NCI-H2029 treated with DMSO at 0.1 percent for 48 hours (cell line): ENCODE results near the gene DBH.
"Not testable (repeated sequence)": the region's sequence is repeated elsewhere in the genome, so short reads cannot be mapped to it uniquely, and the experiment has no call there.

Experiments used
- DNase-seq: peaks from one replicate; lab custom pipeline; 2025; lab: John Stamatoyannopoulos, UW

DBH gene

DNA sequence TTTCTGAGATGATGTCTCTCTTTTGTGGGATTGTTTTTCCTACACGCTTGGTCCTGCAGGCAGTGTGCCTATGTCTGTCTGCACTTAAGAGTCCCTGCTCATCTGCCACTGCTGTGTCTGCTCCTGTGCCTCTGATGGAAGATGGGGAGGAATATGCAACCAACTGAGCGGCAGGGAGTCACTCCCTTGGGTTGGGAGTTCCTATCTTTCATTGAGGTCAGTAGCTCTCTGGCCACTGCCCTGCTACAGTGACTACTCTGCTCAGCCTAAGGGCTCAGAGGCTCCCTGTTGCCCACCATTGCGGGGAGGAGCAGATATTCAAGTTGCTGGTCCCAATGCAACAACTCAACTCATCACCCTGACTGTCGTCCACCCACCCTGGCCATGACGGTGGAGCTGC lies 13.6 kb upstream of the DBH start:
- no peak for DNase-seq

DNA sequence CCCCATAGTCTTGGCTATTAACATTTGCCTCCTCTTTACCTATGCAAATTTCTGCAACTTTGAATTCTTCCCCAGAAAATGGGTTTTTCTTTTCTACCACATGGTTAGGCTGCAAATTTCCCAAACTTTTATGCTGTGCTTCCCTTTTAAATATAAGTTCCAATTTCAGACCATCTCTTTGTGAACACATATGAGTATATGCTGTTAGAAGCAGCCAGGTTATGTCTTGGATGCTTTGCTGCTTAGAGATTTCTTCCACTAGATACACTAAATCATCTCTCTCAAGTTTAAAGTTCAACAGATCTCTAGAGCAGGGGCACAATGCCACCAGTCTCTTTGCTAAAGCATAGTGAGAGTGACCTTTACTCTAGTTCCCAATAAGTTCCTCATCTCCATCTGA lies 10.2 kb upstream of the DBH start:
- DNase-seq = not testable (repeated sequence)

DNA sequence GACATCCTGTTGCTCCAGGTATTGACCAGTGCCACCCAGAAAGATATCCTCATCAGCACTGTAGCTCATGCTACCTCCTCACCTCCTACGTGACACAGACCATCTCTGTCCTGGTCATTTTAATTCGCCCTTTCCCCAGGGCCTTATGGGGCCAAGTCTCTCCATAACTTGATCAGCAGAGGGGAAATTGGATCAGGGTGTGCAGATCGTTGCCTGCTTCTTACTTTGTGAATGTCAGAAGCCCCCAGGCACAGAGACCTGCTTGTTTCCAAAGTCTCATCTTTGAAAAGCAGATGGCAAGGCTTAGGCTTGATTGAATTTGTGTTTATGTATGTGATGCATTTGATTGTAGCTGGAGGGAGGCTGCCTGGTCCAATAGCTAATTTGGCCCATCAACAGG lies 8.8 kb upstream of the DBH start:
- DNase-seq = no peak

DNA sequence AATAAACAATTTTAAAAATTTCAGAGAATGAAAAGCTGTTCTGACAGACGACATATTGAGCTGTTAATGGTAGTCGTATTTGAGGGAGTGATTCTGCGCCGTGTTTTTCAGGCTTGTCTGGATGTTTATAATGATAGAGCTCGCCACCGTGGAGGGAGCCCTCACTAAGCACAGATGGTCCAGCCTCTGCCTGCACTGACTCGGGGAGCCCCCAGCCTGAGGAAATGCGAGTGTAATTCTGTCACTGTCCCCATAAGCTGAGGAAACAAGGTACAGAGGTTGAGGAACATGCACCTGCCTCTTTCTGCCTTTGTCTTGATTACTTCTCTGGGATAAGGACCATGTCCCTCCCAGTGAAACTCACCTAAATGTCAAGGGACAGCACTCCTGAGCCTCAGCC lies 7.4 kb upstream of the DBH start:
- DNase-seq = no peak

DNA sequence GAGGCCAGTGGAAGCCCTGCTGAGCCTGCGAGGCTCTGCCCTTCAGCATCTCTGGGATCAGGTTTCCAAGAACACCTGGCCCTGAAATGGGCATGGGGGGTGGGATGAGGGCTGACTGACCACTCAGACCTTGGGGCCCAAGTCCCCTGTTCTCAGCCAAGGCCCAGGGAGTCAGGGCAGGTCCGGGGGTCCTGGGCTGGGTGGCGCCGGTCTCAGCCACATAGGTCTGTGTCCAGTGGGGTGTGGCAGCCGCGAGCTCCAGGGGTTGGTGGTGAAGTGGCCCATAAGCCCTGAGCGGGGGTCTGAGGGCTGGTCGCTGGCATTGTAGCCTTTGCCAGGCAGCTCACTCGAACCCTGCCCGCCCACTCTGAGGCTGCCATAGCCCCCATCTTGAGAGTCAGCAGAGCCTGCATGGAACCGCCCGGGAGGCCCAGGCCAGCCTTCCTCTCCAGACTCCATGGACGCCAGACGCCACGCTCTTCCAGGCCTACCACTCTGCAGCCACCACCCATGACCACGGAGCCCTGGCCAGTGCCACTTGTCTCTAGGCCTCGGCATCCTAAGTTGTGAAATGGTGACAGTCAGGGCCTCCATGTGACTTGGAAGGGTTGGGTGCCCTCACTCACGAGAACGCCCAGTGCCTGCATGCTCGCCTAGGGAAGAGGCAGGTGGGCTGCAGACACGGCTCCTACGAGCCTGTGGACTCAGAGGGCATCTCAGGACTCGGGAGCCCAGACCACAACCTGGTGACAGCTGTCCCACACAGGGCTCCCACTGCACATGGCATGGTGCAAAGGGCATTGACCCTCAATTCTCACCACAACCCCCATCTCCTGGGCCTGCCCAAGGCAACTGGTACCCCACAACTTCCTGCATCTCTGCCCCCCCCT lies 6.7 kb upstream of the DBH start:
- no peak for DNase-seq

DNA sequence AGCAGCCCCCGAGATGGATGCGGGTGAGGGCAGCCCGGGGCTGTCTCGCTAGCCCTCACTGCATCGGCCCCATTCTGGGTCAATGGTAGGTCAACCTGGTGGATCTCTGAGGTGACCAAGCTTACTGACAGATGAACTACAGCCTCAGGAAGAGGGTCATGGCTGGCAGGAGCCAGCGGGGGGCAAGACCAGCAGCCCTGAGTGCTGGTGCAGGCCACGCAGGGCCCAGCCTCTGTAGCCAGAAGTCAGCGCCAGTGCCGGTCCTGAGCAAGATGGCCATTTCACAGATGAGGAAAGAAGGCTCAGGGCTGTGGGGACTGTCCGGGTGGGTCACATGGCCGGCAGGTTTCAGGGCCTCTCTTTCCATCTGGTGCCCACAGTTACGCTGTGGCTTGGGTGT lies 5.1 kb upstream of the DBH start:
- no peak for DNase-seq

DNA sequence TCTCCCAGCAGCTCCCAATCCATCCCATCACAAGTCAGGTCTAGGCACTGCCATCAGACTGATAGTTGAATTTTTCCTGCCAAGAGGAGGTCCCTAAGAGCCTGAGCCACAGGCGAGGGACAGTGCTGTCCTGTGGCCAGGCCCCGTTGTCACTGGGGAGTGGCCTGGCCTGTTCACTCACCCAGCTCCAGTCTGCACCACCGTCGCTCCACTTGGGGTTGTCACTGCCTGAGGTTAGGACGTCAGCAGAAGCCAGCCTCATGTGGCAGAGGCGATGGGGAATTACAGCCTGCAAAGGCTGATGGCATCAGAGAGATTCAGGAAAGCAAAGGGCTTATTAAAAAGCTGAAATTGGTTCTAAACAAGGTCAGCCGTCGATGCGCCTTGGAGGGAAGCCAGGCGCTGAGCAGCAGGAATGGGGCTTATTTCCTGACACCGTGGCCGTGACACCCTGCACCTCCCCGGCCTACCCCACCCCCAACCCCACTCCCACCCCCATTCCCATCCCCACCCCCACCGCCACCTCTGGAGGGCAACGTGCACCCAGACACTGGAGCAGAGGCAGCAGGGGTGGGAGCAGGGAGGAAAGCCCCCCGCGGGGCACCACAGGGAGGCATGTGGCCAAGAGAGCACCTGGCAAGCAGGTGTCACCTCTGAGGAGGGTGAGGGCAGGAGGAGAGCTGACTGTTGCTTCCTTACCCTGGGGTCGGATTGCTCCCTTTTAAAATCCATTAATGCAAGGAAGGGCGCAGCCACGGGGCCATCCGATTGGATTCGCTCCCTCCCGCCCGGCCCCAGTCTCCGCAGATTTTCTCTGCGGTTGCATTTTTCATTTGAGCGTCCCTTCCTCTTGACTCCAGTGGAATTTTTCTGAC lies 3.1 kb upstream of the DBH start:
- DNase-seq = peak; percentile 36

DNA sequence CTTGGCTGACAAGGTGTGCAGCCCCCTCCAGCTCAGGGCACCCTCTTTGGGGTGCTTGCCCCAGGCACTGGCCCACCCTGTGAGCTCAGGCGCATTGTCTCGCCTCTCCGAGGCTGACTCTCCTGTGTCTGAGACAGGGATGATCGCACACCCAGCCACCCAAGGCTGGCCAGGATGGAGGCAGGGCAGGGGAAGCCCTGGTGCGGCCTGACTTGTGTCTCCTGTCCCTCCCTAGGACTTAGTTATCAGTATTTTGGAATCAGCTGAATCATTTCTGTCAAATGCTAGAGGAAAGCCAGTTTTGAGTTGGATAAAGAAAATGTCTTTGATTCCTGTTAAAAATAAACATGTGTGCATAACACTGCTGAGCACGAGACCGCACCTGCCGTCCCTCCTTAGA lies 2.5 kb upstream of the DBH start:
- DNase-seq = peak; percentile 59

DNA sequence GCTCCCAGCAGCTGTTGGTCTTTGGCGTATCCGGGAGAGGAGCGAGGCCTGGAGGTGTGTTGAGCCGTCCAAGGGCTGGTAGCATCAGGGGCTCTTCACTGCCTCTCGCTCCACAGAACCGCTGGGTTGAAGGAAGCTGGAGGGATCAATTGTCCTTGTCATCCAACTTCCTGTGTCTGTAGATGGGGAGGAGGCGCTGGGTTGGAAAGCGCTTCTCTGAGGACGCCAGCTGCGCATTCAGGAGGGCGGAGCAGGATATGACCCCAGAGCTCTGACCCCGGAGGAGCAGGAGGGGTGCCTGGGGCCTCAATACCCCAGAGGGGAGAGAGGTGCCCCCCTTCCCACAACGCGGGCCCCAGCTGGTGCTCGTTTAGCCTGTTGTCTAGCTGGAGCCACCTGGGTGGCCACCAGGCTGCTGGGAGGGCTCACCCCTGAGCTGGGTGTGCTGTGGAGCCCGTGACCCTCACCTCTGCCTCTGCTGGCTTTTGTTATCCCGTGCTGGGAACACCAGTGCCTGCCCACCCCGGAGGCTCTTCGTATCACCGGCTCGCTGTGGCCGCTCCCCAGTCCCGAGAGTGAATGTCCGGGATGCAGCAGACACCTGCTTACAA lies 2.0 kb upstream of the DBH start:
- peak; percentile 87 for DNase-seq

DNA sequence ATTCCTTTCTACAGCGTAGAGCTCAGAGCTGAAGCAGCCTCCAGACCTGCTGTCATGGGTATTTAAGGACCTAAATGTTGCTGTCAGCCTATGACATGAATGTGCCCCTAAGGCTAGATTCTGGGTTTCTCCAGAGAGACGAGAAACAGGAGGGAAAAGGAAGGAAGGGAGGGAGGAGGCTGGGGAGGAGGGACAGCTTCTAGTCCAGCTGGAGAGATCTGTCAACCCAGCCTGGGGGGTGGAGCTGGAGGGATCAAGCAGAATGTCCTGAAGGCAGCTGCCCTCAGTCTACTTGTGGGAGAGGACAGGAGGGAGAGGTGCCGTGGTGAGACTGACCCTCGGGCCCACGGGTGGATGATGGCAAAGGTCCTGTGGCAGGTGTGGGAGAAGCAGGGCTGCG lies 1.1 kb upstream of the DBH start:
- no peak for DNase-seq

DNA sequence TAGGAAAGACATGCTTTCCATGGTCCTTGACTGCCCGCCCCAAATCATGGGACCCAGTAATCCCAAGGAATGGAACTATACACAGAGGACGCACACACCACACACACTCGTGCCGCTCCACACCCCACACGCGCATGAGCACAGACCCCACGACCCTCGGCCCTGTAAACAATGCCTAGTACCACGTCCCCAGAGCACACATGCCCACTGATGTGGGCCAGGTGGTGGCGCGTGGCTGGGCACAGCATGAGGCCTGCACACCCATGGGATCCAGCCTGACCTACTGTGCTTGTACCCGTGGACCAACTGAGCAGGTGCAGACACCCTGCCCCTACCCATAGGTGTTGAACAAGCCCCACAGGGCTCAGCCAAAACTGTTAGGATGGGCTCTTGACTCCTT lies 739 bp downstream of the DBH start:
- DNase-seq = no peak

DNA sequence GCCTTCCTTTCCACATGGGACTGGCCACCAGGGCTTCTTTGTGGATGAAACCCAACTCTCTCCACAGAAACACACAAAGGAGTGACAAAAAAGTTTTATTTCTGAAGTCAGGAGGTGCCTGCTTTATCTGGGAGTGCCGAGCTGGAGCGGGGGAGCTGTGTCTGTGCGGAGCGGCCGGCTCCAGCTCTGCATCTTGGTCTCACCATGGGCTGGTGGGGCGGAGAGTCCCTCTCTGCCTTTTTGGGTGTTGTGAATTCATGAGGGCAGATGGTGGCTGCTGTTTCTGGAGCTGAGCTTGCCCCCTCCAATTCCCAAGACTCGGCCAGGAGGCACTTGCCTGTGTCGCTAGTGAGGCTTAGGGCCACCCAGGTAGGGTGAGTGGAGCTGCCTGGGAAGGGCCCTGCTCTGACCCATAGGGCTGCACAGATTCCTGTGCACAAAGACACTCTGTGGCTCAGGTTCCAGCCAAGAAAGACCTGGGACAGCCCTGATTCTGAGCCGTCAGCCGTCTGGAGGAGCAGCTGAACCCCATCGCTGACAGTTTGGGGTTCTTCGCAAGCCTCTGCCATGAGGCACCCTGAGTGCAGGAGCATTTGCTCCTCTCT lies 1.4 kb downstream of the DBH start:
- DNase-seq = no peak

DNA sequence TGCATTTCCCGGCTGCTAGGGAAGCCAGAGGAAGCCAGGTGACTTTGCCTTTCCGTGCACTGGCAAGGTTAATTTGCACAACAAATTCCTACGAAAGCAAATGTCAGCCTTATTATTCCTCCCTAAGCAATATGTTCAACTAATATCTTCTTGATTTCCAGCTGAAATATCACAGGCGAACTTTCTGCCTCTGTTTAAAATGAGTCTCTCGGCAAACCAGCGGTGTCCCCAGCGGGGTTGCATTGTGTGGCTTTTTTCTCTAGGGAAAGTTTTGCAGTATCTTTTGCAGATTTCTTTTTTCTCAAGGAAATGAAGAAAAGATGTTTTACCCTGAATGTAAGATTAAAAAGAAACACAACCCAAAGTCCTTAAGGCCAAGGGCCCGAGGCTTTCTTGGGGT lies 1.9 kb downstream of the DBH start:
- DNase-seq = no peak

DNA sequence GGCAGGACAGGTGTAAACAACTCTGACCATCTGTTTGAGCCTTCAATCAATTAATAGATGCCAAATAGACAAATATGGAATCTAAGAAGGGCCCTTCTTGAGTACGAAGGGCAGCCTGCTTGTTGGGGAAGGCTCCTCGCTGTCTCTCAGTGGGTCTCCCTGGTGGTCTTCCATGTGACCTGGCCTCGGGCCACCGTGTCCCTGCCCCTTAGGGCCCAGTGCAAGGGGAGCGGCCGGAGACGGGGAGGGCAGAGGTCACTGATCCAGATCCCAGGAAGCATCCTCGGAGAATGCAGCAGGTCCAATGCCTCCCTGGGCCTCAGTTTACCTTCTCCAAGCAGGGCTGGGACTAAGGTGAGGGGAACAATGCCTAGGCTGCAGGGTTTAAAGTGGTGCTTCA lies 2.5 kb downstream of the DBH start:
- DNase-seq = no peak

DNA sequence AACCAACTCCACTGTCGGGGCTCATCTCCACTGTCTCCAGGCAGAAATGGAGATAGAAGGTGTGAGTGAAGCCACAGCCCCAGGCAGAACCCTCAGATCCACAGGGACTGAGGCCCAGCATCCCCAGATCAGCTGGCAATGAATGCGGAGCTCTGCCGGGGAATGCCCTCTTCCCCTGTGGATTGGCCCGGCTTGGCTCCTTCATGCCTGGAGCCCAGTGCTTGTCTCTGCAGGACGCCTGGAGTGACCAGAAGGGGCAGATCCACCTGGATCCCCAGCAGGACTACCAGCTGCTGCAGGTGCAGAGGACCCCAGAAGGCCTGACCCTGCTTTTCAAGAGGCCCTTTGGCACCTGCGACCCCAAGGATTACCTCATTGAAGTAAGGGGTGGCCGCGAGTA lies 3.5 kb downstream of the DBH start:
- DNase-seq = no peak

DNA sequence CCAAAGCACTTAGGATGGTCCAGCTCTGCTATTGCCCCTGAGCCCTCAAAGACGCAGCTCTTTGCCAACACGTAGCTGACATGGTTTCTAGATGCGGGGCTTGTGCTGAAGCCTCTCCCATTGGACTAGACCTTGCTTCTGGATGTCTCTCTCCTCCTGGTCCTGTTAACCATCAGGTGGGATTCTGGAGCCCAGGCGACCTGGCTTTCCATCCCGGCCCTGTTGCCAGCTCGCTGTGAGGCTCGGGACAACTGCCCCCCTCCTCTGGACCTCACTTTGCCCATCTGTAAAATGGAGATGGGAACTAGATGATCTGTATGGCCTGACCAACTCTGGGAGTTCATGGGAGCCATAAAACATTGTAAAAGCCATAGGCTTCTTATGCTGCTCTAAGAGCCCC lies 4.0 kb downstream of the DBH start:
- no peak for DNase-seq

DNA sequence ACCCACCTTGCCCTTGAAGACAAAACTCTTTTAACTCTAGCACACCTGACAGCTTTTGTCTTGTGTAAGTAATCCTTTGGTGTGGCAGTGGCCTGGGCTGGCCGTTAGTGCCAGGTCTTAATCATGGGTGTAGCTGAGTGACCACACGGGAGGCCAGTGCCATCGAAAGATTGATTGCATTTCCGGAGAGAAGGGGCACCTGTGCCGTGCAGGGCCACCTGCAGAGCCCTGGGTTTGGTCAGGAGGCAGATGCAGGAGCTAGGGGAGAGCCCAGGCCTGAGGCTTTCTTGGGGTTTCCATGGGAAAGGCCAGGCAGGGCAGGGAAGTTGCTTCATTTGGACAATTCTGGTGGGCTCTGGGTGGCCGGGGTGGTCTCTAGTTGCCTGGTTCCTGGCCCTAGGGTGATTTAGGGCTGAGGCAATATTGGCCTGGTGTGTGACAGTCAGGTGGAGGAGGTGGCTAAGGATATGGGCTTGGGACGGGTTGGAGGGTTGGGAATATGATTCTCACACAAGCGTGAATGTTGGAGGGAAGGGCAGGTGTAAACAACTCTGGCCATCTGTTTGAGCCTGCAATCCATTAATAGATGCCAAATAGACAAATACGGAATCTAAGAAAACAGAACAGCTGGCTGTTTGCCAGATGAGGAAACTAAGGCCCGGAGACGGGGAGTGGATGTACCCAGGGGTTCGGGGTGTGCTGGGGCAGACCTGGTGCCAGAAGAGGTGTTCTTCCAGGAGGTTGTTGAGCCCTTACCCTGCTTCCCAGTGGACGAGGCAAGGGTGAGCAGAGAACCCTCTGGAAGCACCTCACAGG lies 4.6 kb downstream of the DBH start:
- no peak for DNase-seq

DNA sequence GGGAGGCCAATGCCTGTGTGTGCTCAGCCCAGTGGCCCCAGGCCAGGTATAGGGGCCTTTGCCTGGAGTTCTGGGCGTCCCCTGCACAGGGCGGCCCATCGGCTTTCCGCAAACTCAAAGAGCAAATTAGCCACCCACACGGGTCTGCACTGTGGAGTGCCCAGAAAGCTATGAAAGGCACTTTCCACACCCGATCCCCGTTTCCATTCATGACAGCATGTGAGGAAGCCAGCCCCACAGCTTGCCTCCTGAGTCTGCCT lies 5.2 kb downstream of the DBH start:
- no peak for DNase-seq

DNA sequence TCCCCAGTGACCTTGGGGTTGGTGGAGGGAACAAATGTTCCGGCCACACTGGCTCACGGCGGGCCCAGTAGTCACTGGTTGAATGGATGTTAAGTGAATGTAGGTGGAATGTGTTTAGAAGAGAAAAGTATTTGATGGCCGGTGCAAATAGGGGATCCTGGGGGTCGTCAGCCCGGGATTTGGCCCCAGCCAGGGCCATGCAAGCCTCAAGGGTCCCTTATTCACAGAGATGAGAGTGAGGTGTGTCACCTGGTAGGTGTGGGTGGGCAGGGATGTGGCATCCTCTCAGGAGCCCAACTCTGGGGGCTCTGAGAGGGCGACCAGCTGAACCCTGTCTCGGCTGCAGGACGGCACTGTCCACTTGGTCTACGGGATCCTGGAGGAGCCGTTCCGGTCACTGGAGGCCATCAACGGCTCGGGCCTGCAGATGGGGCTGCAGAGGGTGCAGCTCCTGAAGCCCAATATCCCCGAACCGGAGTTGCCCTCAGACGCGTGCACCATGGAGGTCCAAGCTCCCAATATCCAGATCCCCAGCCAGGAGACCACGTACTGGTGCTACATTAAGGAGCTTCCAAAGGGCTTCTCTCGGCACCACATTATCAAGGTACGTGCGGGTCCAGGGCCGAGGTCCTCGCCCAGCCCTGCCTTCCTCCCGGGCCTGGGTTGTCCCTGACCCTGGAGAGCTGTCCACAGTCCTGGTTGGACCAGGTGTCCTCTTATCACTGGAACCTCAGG lies 5.9 kb downstream of the DBH start:
- DNase-seq = no peak

DNA sequence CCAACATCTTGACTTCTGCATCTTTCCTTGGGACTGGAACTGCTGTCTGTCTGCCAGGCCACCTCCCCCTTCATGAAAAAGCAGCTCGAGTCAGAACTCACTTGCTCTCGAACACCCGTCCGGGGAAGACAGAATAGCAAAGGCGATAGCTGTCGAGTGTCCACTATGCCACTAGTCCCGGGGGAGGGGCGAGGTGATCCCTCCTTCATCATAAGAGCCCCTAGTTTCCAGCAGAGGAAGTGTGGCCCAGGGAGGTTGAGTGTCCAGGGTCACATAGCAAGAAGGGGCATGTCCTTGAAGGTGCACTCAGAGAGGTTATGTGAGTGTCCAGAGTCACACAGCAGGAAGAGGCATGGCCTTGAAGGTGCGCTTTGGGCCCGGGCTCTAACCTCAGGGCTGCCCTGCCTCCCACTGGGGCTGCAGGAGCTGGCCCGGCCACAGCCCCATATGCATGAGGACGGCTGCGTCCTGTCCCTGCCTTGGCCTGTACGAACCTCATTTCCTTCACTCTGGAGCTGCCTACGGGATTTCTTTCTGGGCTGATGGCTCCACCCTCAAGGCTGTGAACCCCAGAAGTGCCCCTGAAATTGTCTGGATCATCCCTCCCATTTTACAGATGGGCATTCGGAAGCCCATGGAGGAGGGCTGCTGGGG lies 6.7 kb downstream of the DBH start:
- DNase-seq = no peak

DNA sequence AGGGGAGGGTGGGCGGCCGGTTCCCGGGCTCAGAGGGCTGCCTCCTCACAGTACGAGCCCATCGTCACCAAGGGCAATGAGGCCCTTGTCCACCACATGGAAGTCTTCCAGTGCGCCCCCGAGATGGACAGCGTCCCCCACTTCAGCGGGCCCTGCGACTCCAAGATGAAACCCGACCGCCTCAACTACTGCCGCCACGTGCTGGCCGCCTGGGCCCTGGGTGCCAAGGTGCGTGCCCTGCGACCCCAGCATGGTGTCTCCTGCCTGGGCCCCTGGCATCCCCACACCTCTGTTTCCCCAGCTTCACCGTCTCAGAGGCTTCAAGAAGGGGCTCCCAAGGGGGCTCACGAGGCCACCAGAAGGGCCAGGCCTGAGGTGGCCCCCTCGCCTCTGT lies 7.2 kb downstream of the DBH start:
- no peak for DNase-seq
